Measurements from ENCODE around the gene TOPORS. TPM values are rescaled to one million over a fixed set of nuclear protein-coding genes. Genes with fewer than 3 reads are reported as not detected.

The TOPORS gene
- polyA plus RNA-seq, 1 of the 3 experiments (the other 2 are of a cell fraction), result 4.9 TPM

DNA sequence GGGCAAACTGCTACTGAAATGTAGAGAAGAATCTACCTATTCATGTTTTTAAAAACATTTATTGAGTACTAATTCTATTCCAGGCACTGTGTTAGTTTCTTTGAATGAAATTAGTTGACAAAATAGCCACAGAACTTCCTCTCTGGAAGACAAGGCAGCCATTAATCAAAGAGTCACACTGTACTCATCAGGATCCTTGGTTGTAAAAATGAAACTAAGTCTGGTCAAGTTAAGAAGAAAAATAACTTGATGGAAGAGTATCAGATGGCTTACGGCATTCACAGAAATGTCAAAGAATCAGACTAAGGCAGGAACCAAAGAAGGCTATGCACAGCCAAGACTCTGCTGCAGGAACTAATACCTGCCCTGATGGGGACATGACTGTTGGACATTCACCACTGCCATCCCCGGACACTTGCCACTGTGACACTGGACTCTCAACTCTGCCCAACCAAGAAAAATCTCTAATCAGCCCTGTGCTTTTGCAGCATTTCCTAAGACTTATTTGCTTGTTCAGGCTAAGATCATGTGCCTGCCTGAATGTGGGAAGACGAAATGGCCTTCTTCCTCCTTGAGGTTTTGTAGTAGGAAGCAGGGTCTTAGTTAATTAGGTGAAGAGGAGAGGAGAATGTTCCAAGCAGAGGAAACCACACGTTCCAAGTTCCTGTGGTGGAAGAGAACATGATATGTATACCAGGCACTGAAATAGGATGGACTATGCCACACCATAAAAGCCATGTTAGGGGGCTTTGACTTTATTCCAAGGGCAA, 43.9 kb upstream of the TOPORS start:
- no peak overlapping the region for H3K4me2 ChIP-seq
- no peaks in the 10 kb centered on the region for H3K79me2 ChIP-seq (ENCODE audit: insufficient read depth)
- TF ChIP-seq, protein P1, sequence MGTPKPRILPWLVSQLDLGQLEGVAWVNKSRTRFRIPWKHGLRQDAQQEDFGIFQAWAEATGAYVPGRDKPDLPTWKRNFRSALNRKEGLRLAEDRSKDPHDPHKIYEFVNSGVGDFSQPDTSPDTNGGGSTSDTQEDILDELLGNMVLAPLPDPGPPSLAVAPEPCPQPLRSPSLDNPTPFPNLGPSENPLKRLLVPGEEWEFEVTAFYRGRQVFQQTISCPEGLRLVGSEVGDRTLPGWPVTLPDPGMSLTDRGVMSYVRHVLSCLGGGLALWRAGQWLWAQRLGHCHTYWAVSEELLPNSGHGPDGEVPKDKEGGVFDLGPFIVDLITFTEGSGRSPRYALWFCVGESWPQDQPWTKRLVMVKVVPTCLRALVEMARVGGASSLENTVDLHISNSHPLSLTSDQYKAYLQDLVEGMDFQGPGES (IDR thresholded peaks at IDR 0.05; ENCODE audit: low read depth, low read length), result no peak
- TF ChIP-seq GATA2 (CRISPR knock-in tag; IDR thresholded peaks at IDR 0.05) (no peak), RCOR1 (IDR thresholded peaks at IDR 0.05; ENCODE audit: low read length) (no peak), NRF1 (IDR thresholded peaks at IDR 0.05; ENCODE audit: low read depth, low read length) (no peak), RXRA (IDR thresholded peaks at IDR 0.05; ENCODE audit: borderline replicate concordance, low read depth) (no peak), RAD21 (IDR thresholded peaks at IDR 0.05; ENCODE audit: low read length) (no peak), YY1 (IDR thresholded peaks at IDR 0.05; ENCODE audit: low read depth) (no peak), NFIC (IDR thresholded peaks at IDR 0.05; ENCODE audit: borderline replicate concordance) (no peak)
- TF ChIP-seq, protein P2, sequence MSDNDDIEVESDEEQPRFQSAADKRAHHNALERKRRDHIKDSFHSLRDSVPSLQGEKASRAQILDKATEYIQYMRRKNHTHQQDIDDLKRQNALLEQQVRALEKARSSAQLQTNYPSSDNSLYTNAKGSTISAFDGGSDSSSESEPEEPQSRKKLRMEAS (IDR thresholded peaks at IDR 0.05; ENCODE audit: low read depth), result no peak
- TF ChIP-seq, protein P3, sequence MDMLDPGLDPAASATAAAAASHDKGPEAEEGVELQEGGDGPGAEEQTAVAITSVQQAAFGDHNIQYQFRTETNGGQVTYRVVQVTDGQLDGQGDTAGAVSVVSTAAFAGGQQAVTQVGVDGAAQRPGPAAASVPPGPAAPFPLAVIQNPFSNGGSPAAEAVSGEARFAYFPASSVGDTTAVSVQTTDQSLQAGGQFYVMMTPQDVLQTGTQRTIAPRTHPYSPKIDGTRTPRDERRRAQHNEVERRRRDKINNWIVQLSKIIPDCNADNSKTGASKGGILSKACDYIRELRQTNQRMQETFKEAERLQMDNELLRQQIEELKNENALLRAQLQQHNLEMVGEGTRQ (IDR thresholded peaks at IDR 0.05; ENCODE audit: borderline replicate concordance, low read depth, low read length), result no peak
- no peaks in the 10 kb centered on the region for H4K20me1 ChIP-seq (ENCODE audit: insufficient read depth)
- H3F3A ChIP-seq (replicated peaks; ENCODE audit: insufficient read depth), result no peaks in the 10 kb centered on the region
- no peak overlapping the region for H3K27ac ChIP-seq (ENCODE audit: low read depth in 2 of 2, low read length in 1 of 2)
- no peaks in the 10 kb centered on the region for H3K4me1 ChIP-seq (ENCODE audit: control insufficient read depth in 1 of 2, insufficient read depth in 2 of 2, low read depth in 1 of 2, low read length in 1 of 2)
- WGBS (ENCODE audit: low lambda C conversion rate), result 35% methylated on average over 4 of the region's 4 CpGs
- H3K27me3 ChIP-seq (ENCODE audit: insufficient read depth), result no peaks in the 10 kb centered on the region
- H2AFZ ChIP-seq (ENCODE audit: low read depth), result no peak overlapping the region
- CTCF ChIA-PET, result interaction anchor here (0.7 to 1.5 kb wide), 6 partner anchors 8 to 372 kb away, joined by 3 to 6 read pairs (median 3); no protein-coding TSS in a partner anchor
- H3K36me3 ChIP-seq (replicated peaks in 1 of 2; ENCODE audit: control insufficient read depth in 1 of 2, insufficient read depth in 2 of 2, low read length in 1 of 2), result no peaks in the 10 kb centered on the region
- no peak overlapping the region for H3K4me3 ChIP-seq (ENCODE audit: low read depth in 2 of 2, low read length in 1 of 2)
- H3K9me2 ChIP-seq, result no peaks in the 10 kb centered on the region
- POLR2A ChIA-PET, result no interaction called here
- H3K9ac ChIP-seq, result no peak overlapping the region
- no peaks in the 10 kb centered on the region for H3K9me3 ChIP-seq
- no peak for DNase-seq

DNA sequence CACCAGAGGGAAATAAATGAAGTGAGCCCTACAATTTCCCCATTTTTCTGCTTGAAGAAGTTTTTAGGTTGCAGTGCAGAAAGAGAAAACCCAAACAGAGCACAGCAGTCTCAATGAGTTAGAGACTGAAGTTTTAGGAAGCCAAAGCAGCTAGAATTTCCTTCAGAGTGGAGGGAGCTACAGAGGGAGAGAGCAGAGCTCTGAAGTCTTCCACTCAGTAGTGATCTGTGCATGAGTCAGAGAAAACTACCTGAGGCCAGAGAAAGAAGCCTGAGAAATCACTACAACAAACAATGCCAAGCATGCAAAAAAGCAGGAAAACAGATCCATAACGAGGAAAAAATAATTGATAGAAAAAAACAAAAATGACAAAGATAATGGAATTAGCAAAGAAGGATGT, 38.5 kb upstream of the TOPORS start:
- TF ChIP-seq TEAD4 (IDR thresholded peaks at IDR 0.05; ENCODE audit: borderline replicate concordance, insufficient read depth) (no peak), RCOR1 (IDR thresholded peaks at IDR 0.05; ENCODE audit: low read length) (no peak), YY1 (IDR thresholded peaks at IDR 0.05; ENCODE audit: low read depth) (no peak), RAD21 (IDR thresholded peaks at IDR 0.05; ENCODE audit: low read length) (no peak), SMC3 (IDR thresholded peaks at IDR 0.05; ENCODE audit: low read depth, low read length) (no peak), NRF1 (IDR thresholded peaks at IDR 0.05; ENCODE audit: low read depth, low read length) (no peak), RXRA (IDR thresholded peaks at IDR 0.05; ENCODE audit: borderline replicate concordance, low read depth) (no peak), TAF1 (IDR thresholded peaks at IDR 0.05; ENCODE audit: borderline replicate concordance, low read depth, low read length) (no peak), TCF12 (IDR thresholded peaks at IDR 0.05) (no peak)
- TF ChIP-seq, protein P1 (IDR thresholded peaks at IDR 0.05; ENCODE audit: low read depth, low read length), result no peak
- no peaks in the 10 kb centered on the region for H3K36me3 ChIP-seq (replicated peaks in 1 of 2; ENCODE audit: control insufficient read depth in 1 of 2, insufficient read depth in 2 of 2, low read length in 1 of 2)
- no peaks in the 10 kb centered on the region for H4K20me1 ChIP-seq (ENCODE audit: insufficient read depth)
- H3K79me2 ChIP-seq (ENCODE audit: insufficient read depth), result no peaks in the 10 kb centered on the region
- H3K27me3 ChIP-seq (ENCODE audit: insufficient read depth), result no peaks in the 10 kb centered on the region
- ChIA-PET CTCF (interaction anchor here (3.7 to 20.6 kb wide), 4 partner anchors 11 to 378 kb away, joined by 25 to 620 read pairs (median 116); no protein-coding TSS in a partner anchor), POLR2A (no interaction called here)
- peaks cover 0 to 3% of the 10 kb centered on the region in 2 experiments; a peak in 1 of 4 replicates for H3K4me1 ChIP-seq (ENCODE audit: control insufficient read depth in 1 of 2, insufficient read depth in 2 of 2, low read depth in 1 of 2, low read length in 1 of 2)
- H3K27ac ChIP-seq (ENCODE audit: low read depth in 2 of 2, low read length in 1 of 2), result no peak overlapping the region
- no peak overlapping the region for H3K4me3 ChIP-seq (ENCODE audit: low read depth in 2 of 2, low read length in 1 of 2)
- H3F3A ChIP-seq (replicated peaks; ENCODE audit: insufficient read depth), result no peaks in the 10 kb centered on the region
- H2AFZ ChIP-seq (ENCODE audit: low read depth), result no peak overlapping the region
- no peaks in the 10 kb centered on the region for H3K9me2 ChIP-seq
- H3K9me3 ChIP-seq, result no peaks in the 10 kb centered on the region
- 24% methylated on average over 1 of the region's 1 CpG for WGBS (ENCODE audit: low lambda C conversion rate)
- no peak overlapping the region for H3K4me2 ChIP-seq
- H3K9ac ChIP-seq, result no peak overlapping the region
- no peak for DNase-seq

Measured in SK-N-SH (cell line).